NCI-H2029 treated with DMSO at 0.1 percent for 48 hours (cell line): ENCODE data around the gene CUTA.
A peak's percentile ranks its signal among the peaks of the same experiment; 100 is the strongest.

ENCODE experiments used
- DNase-seq: peaks from one replicate; lab custom pipeline; 2025; lab: John Stamatoyannopoulos, UW

Gene CUTA

DNA sequence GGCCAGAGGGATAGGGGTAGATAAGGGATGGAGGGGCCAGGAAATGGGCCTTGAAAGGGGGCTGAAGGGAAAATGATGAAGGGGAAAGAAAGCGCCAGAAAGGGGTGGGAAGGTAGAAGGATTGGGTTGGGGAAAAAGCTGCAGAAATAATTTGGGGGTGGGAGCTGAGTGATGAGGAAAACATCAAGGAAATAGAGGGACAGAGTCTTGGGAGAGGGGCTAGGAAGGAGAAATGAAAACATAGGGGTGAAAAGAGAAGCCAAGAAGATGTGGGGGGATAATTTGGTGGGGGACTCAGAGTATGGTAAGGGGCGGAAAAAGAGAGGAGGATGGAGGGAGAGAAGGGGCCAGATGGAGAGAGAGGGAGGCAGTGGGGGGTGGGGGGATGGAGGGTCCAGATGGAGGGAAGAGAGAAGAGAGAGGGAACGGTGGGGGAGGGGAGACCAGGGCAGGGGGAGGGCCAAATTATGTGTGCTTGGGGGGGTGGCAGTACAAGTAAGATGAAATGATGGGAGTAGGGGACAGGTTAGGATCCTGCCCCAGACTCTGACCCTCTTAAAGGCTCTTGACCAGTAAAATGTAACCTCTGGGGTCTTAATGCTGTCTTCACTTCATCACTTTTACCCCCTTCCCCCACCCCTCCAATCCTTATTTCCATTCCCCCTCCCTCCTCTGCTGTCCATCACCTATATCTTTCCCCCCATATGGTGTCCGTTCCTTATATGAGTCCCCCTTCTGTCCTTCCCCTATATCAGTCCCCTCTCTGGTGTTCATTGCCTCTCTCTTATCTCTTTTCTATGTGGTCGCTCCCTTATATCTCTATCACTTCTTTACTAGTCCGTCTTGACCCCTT is 2.8 kb upstream of the CUTA start:
- DNase-seq = no peak

- DNase-seq = no peak
Measured at GRCh38 chr6:33419580-33420490, 1.9 kb upstream of the CUTA start, which contains the start of gene SYNGAP1. Gene SYNGAP1, plus strand, starts transcription at chr6:33420065. Its CDS starts 200 bp downstream, at chr6:33420265.

- no peak for DNase-seq
Measured at GRCh38 chr6:33418690-33419291, 884 bp upstream of the CUTA start.

DNA sequence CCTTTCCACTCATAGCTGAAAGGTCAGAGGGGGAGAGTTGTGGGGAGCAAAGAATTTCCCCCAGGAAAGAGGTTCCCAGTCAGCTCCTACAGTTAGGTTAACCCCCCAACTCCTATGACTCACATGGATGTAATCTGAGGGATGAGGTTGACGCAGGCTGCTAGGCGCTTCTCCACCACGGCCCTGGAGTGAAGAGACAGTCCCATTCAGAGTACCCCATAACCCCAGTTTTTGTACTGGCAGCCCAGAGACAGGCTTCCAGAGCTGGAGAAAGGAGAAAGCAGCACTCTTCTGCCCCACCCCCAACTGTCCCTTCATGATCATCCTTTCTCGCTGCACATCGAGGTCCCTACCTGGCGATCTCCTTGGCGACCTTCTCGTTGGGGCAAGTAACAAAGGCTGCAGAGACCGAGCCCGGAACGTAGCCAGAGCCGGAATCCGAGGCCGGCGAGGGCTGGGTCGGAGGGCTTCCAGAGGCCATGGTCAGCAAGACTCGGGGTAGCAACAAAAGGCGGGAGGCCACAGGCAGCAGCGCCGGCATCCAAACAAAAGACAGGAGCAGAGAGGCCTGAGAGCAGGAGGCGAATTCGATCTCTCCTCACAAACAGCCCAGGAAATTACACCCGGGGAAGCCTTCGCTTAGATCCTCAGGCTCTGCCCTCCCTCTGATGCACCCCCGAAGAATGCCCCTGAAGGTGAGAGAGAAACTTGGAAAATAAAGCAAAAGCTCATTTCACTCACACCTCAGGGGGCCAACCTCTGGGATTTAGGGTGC is 592 bp downstream of the CUTA start:
- no peak for DNase-seq

GRCh38 chr6:33416386-33417127 is 1.4 kb downstream of the CUTA start:
- no peak for DNase-seq

DNA sequence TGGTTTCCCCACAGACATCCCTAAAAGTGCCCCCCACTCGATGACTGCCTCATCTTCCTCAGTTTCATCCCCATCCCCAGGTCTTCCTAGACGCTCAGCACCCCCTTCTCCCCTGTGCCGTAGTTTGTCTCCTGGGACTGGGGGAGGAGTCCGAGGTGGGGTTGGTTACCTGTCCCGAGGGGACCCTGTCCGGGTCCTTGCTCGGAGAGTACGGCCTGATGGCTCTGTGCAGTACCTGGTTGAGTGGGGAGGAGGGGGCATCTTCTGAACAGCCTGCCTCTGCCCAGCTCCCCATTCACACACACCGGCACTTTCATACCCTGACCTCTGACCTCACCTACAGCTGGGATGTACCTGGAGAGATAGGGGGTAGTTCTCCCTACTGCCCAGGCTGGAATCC is 2.1 kb downstream of the CUTA start:
- DNase-seq = no peak

DNA sequence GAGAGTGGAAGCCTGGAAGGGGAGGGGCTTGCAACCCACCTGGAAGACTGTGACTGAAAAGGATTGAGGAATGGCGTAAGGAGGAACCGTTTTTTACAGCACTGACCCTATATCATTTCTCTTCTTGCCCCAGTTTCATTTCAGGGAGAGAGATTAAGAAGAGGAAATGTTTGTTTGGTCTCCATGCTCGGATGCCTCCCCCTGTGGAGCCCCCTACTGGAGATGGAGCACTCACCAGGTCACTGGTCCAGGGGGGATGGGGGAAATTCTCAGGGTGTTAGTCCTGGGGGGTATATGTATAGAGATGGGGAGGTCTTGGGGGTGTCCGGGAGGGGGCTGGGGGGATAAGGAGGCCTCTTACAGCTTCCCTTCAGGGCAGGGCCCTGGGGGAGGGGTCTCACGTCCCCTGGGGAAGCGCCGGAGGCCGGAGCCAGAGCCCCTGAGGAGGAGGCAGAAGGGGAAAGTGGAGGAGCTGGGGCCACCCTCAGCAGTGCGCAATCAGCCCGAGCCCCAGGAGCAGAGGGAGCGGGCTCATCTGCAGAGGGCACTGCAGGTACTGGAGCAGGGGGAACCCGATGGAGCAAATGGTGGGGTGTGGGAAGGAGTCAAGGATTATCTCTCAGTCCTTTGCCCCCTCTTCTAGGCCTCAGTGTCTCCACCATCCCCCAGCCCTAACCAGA is 3.2 kb downstream of the CUTA start:
- DNase-seq = no peak

DNA sequence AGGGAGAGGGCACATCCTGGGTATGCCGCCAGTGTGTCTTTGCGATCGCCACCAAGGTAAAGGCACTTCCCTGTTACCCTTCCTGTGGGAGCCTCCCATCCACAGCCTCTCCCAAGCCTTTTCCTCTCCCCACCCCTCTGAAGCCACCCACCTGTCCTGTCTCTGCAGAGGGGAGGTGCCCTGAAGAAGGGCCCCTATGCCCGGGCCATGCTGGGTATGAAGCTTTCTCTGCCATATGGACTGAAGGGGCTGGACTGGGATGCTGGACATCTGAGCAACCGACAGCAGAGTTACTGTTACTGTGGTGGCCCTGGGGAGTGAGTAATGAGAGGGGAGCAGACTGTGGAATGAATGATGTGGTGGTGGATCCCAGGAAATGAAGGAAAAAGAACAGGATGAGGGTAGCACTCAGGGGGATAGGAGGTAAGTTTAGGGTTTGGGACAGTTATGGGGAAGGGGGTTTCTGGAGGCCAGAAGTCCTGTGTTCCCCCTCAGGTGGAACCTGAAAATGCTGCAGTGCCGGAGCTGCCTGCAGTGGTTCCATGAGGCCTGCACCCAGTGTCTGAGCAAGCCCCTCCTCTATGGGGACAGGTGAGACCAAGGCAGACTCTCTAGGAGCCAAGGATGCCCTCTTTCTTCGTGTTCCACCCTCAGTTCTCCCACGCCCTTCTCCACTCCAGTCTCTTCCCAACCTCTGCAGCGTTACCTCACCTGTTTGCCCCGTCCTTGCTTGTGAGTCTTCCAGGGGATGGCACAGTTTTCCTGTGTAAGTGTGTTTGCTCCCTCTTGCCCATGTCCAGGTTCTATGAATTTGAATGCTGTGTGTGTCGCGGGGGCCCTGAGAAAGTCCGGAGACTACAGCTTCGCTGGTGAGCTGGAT is 4.4 kb downstream of the CUTA start:
- DNase-seq = no peak

GRCh38 chr6:33412140-33413009 is 5.5 kb downstream of the CUTA start:
- DNase-seq = no peak

DNA sequence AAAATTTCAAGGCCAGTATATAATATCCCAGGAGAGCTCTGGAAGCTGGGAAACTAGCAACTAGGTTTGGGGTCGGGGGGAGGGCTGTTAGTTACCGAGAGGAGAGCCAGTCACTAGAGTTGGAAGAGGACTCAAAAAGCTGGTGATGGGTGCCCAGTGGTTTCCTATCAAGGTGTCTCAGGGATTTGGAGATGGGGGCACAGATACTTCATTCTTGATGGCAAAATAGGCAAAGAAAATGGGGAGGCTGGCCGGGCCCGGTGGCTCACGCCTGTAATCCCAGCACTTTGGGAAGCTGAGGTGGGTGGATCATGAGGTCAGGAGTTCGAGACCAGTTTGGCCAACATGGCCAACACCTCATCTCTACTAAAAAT is 6.3 kb downstream of the CUTA start:
- DNase-seq = no peak

DNA sequence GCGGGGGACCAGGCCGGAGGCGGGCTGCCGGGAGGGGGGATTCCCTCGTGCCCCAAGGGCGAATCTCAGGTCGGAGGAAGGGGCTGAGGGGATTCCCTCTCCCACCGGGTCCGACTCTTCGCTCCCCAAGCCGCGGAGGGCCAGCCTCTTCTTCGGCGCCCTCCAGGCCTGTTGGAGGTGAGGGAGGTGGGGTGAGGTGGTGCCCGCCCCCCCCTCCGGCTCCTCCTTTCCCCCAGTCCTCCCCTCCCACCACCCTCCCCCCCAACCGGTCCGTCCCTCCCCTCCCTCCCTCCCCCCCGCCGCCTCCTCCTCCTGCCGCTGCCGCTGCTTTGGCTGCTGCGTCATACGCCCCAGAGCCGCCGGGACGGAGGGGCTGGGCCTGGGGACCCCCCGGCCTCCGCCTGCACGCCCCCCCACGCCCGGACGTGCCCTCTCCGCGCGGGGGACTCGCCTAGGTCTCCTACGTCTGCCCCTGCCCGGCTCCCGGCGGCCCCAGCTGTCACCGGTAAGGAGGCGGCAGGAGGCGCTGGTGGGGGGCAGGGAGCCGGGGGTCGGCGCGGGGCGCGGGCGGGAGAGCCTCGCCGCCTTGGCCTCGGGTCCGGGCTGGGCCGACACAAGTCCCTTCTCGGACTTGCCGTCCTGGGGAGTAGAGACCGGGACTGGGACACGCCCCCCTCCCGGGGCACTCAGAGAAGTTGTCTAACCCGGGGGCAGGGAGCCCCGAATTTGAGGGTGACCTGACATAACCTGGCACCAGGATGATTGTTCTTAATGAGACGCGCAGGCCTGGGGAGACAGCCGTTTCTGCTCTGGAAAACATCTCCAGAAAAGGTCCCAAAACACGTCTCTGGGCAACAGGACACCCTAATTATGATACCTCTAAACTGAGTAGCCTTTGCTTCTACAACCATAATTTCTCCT is 6.9 kb downstream of the CUTA start, which contains the start of gene PHF1:
Gene PHF1 (plus strand): TSS at position 304 of the 921 bp plus-strand sequence. CDS start 1,250 bp downstream, outside the sequence.
- no peak for DNase-seq

DNA sequence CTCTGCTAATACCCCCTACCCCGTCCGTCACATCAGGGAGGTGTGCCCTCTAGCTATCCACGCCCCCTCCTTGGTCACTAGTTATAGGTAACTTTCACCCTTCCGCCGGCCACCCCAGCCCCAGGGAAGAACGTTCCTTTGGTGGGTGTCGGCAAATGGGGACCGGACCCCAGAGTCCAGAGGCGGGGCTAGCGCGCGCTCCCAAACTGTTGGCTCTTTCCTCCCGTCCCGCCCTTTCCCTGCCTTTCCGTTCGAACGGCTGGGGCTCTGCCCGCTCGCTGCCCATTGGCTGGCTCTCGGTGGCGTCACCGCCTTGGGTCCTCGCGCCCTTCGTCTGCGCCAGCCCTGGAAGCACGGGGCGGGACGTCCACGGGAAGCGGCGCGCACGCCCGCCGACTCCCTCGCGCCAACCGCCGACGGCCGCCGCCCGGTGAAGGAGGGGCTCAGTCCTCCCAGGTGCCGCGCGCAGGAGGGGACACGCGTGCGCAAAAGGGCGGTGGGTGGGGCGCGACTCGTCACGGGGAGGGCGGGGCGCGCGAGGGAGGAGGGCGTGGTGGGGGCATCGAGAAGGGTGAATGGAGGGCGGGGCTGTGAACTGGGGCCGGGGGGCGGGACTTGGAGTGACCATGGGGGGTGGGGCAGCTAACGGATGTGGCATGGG is 7.7 kb downstream of the CUTA start:
- peak; percentile 93 for DNase-seq

GRCh38 chr6:33407132-33407718 is 10.7 kb downstream of the CUTA start:
- no peak for DNase-seq

DNA sequence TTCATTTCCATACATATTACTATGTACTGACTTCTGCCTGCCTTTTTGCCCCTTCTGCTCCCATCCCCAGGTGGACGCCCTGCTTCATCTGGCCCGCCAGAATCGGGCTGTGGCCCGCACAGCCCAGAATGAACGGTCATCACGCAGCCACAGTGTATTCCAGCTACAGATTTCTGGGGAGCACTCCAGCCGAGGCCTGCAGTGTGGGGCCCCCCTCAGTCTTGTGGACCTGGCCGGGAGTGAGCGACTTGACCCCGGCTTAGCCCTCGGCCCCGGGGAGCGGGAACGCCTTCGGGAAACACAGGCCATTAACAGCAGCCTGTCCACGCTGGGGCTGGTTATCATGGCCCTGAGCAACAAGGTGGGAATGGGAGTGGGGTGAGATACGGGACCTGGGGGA is 11.8 kb downstream of the CUTA start:
- DNase-seq = no peak

DNA sequence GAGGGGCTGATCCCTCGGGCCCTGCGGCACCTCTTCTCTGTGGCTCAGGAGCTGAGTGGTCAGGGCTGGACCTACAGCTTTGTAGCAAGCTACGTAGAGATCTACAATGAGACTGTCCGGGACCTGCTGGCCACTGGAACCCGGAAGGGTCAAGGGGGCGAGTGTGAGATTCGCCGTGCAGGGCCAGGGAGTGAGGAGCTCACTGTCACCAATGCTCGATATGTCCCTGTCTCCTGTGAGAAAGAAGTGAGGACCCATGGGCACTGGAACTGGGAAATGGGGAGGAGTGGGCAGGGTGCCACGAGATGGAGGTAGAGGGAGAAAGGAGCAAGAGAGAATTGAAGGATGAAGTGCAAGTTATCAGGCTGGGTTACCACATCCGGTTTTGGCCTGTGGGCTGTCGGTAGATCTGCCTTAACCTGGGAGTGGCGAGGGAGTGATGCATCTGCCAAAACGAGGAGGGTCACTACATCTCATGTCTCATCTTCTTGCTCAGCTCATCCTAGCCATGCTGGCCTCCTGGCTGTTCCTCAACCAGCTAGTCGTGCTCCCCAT is 12.4 kb downstream of the CUTA start:
- DNase-seq = no peak

GRCh38 chr6:33404884-33405283 is 13.0 kb downstream of the CUTA start:
- DNase-seq = no peak
